Measurements from ENCODE around the gene BANP.
"Not testable (repeated sequence)": the region's sequence is repeated elsewhere in the genome, so short reads cannot be mapped to it uniquely, and the experiment has no call there.

BANP gene

DNA sequence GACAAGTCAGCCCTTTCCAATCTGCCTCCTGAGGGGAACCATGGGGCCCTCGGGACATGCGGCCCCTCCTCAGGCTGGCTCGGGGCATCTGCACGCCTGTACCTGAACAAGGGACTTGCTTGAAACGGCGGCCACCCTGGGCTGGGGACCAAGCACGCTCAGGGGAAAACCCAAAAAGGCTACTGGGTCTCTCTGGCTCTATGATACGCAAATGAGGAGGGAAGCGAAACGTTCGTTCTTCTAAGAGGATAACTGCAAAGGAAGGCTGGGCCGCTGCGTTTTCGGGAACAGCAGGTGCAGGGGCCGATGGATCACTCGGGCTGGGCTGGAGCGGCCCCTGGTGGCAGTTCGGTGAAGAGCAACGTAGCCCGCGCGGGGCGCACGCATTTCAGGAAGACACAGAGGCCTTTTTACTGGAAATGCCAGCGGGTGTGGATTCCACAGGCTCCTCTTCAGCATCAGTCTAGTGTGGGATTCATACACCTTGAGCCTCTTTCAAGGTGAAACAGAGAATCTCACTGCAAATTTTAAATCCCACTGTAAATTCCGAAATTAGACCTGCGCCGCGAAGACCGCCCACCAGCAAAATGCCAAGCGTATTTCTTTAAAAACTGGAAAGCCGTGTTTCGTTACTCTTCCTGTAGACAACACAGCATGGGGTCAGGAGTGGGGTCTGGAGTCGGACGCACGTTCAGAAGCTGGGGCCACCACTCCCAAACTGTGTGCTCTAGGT lies 41.9 kb upstream of the BANP start:
- not testable (repeated sequence) for H3K27ac ChIP-seq (replicated peaks; ENCODE audit: low read length); H3K18ac ChIP-seq (ENCODE audit: low read length); H4K91ac ChIP-seq (ENCODE audit: low read depth, low read length, poor library complexity); H3K9me3 ChIP-seq (replicated peaks in 1 of 2; ENCODE audit: control insufficient read depth in 2 of 2, insufficient read depth in 1 of 2, low read depth in 1 of 2, low read length in 2 of 2); H3K14ac ChIP-seq (ENCODE audit: low read length); H3K36me3 ChIP-seq (replicated peaks in 1 of 2; ENCODE audit: control insufficient read depth in 2 of 2, insufficient read depth in 2 of 2, low read length in 2 of 2); H3K4me1 ChIP-seq (ENCODE audit: control insufficient read depth in 2 of 2, insufficient read depth in 1 of 2, low read depth in 1 of 2, low read length in 2 of 2); H3K4ac ChIP-seq (ENCODE audit: low read length); H3K4me3 ChIP-seq (ENCODE audit: low read length in 2 of 2); H2BK12ac ChIP-seq (ENCODE audit: low read length); H3K27me3 ChIP-seq (ENCODE audit: control insufficient read depth in 3 of 3, insufficient read depth in 3 of 3, low read depth in 1 of 3, low read length in 3 of 3); H2BK120ac ChIP-seq (ENCODE audit: low read depth, low read length); H3K9ac ChIP-seq (ENCODE audit: low read depth, low read length, poor library complexity); H3K4me2 ChIP-seq (ENCODE audit: insufficient read depth, low read length, poor library complexity, severe bottlenecking); H3K23ac ChIP-seq (ENCODE audit: low read depth, low read length, poor library complexity); H4K8ac ChIP-seq (ENCODE audit: low read depth, low read length); H2BK5ac ChIP-seq (ENCODE audit: low read length); H3K79me1 ChIP-seq (ENCODE audit: low read depth, low read length)
- H2AK5ac ChIP-seq (ENCODE audit: low read depth, low read length) = peak overlapping the region; percentile 56
- peak overlapping the region; percentile 80 for H2AFZ ChIP-seq (ENCODE audit: low read length)
- H2BK15ac ChIP-seq (ENCODE audit: low read length) = peak overlapping the region; percentile 37
- no CpG with 5 or more reads among the region's 36 CpGs for WGBS, 2 donors (ENCODE audit: extremely low coverage in 2 of 2, insufficient read length in 2 of 2, insufficient replicate concordance in 1 of 2)
- DNase-seq (ENCODE audit: low spot score) = peak; percentile 52

DNA sequence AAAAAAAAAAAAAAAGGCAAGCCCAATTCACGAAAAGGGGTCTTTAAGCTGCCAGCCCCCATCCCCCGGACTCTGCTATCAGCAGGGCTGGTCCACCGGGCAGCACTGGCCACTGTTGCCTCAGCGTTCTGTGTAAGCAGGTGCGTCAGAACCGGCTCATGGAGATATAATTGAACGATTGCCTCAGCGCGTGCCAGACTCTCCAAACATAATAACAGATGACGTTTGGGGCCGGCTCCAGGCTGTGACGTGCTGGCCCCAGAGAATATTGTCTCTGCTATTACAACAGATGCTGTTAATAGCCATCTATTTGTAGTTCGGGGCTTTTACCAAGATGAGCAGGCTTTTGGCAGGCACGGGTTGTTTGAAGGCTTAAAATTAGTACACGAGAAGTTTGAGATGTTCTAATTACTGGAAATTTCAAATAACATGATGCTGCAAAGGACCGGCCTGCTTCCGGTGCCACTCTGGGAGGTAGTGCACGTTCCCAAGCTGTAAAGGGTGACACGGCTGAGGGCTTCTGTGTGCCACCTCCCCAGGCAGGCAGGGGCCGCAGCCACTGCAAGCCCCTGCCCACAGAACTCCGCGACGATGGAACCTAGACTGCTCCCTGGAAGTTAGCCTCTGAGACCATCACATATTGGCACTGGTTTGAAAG lies 40.0 kb upstream of the BANP start:
- H2BK5ac ChIP-seq (ENCODE audit: low read length); H3K9ac ChIP-seq (ENCODE audit: low read depth, low read length, poor library complexity); H2AFZ ChIP-seq (ENCODE audit: low read length); H4K91ac ChIP-seq (ENCODE audit: low read depth, low read length, poor library complexity); H3K4me3 ChIP-seq (ENCODE audit: low read length in 2 of 2); H3K36me3 ChIP-seq (replicated peaks in 1 of 2; ENCODE audit: control insufficient read depth in 2 of 2, insufficient read depth in 2 of 2, low read length in 2 of 2); H3K9me3 ChIP-seq (replicated peaks in 1 of 2; ENCODE audit: control insufficient read depth in 2 of 2, insufficient read depth in 1 of 2, low read depth in 1 of 2, low read length in 2 of 2); H3K18ac ChIP-seq (ENCODE audit: low read length); H3K14ac ChIP-seq (ENCODE audit: low read length); DNase-seq (ENCODE audit: low spot score); H2AK5ac ChIP-seq (ENCODE audit: low read depth, low read length); H3K4ac ChIP-seq (ENCODE audit: low read length); H2BK12ac ChIP-seq (ENCODE audit: low read length); H3K27me3 ChIP-seq (ENCODE audit: control insufficient read depth in 3 of 3, insufficient read depth in 3 of 3, low read depth in 1 of 3, low read length in 3 of 3); H2BK15ac ChIP-seq (ENCODE audit: low read length); H3K23ac ChIP-seq (ENCODE audit: low read depth, low read length, poor library complexity); H3K4me1 ChIP-seq (ENCODE audit: control insufficient read depth in 2 of 2, insufficient read depth in 1 of 2, low read depth in 1 of 2, low read length in 2 of 2); H4K8ac ChIP-seq (ENCODE audit: low read depth, low read length); H3K4me2 ChIP-seq (ENCODE audit: insufficient read depth, low read length, poor library complexity, severe bottlenecking); H3K79me1 ChIP-seq (ENCODE audit: low read depth, low read length); H3K27ac ChIP-seq (replicated peaks; ENCODE audit: low read length); H2BK120ac ChIP-seq (ENCODE audit: low read depth, low read length): not testable (repeated sequence)
- whole genome bisulfite sequencing, 2 donors (ENCODE audit: extremely low coverage in 2 of 2, insufficient read length in 2 of 2, insufficient replicate concordance in 1 of 2) = no CpG with 5 or more reads among the region's 23 CpGs

DNA sequence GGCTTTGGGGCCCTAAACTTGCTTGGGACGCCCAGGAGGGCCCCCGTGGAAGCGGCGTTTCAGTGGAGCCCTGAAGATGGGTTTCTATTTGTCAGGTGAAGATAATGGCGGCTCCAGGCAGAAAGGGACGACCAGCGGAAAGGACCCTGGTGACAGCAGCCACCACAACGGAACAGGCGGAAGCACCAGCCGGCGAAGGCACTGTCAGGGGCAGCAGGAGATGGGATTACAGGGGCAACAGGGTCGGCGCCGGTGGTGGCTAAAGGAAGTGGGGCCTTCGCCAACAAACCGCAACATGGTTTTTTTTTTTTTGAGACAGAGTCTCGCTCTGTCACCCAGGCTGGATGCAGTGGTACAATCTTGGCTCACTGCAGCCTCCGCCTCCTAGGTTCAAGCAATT lies 38.5 kb upstream of the BANP start:
- not testable (repeated sequence) for H2BK120ac ChIP-seq (ENCODE audit: low read depth, low read length); H3K4me3 ChIP-seq (ENCODE audit: low read length in 2 of 2); H3K9me3 ChIP-seq (replicated peaks in 1 of 2; ENCODE audit: control insufficient read depth in 2 of 2, insufficient read depth in 1 of 2, low read depth in 1 of 2, low read length in 2 of 2); H3K36me3 ChIP-seq (replicated peaks in 1 of 2; ENCODE audit: control insufficient read depth in 2 of 2, insufficient read depth in 2 of 2, low read length in 2 of 2); H3K4ac ChIP-seq (ENCODE audit: low read length); H3K9ac ChIP-seq (ENCODE audit: low read depth, low read length, poor library complexity); H2BK15ac ChIP-seq (ENCODE audit: low read length); H3K79me1 ChIP-seq (ENCODE audit: low read depth, low read length); H3K18ac ChIP-seq (ENCODE audit: low read length); H3K14ac ChIP-seq (ENCODE audit: low read length); H2BK5ac ChIP-seq (ENCODE audit: low read length); H3K23ac ChIP-seq (ENCODE audit: low read depth, low read length, poor library complexity); H3K27ac ChIP-seq (replicated peaks; ENCODE audit: low read length); H4K91ac ChIP-seq (ENCODE audit: low read depth, low read length, poor library complexity); H2AFZ ChIP-seq (ENCODE audit: low read length); H3K27me3 ChIP-seq (ENCODE audit: control insufficient read depth in 3 of 3, insufficient read depth in 3 of 3, low read depth in 1 of 3, low read length in 3 of 3); H3K4me2 ChIP-seq (ENCODE audit: insufficient read depth, low read length, poor library complexity, severe bottlenecking); H2AK5ac ChIP-seq (ENCODE audit: low read depth, low read length); H2BK12ac ChIP-seq (ENCODE audit: low read length); DNase-seq (ENCODE audit: low spot score); H4K8ac ChIP-seq (ENCODE audit: low read depth, low read length); H3K4me1 ChIP-seq (ENCODE audit: control insufficient read depth in 2 of 2, insufficient read depth in 1 of 2, low read depth in 1 of 2, low read length in 2 of 2)
- no CpG with 5 or more reads among the region's 18 CpGs for WGBS, 2 donors (ENCODE audit: extremely low coverage in 2 of 2, insufficient read length in 2 of 2, insufficient replicate concordance in 1 of 2)

DNA sequence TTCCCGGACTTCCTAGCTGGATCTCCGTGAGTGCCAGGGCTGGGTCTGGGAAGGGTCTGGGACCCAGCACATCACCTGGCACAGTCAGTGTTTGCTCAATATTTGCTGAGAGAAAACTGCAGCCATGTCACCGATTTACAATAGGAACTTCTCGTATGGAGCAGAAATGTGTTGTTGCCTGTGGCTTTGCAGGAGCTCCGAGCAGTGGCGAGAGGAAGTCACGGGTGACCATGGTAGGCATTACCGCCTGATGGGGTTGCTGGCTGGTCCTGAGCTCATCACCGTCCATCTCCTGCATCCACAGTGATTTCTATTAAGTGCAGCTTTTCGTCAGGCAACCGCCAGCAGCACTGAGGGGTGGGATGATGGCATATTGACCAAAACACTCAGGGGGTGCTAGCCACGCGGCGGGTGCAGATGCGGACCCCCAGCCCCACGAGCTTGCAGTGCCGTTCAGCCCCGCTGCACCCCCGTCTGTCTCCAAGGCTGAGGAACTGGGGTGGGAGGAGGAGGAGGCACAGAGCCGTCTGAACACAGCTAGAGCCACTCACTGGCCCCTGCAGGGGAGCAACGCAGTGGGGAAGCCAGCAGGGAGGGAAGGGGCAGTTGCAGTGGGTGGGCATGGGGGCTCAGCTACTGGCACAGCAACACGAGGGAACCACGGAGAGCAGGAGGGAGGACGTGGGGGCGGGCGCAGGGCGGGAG lies 37.1 kb upstream of the BANP start:
- not testable (repeated sequence) for H2AFZ ChIP-seq (ENCODE audit: low read length); H3K27ac ChIP-seq (replicated peaks; ENCODE audit: low read length); H2BK5ac ChIP-seq (ENCODE audit: low read length); H3K4ac ChIP-seq (ENCODE audit: low read length); H2BK120ac ChIP-seq (ENCODE audit: low read depth, low read length); H3K4me2 ChIP-seq (ENCODE audit: insufficient read depth, low read length, poor library complexity, severe bottlenecking); H2BK15ac ChIP-seq (ENCODE audit: low read length); H2AK5ac ChIP-seq (ENCODE audit: low read depth, low read length); H3K27me3 ChIP-seq (ENCODE audit: control insufficient read depth in 3 of 3, insufficient read depth in 3 of 3, low read depth in 1 of 3, low read length in 3 of 3); H4K8ac ChIP-seq (ENCODE audit: low read depth, low read length); H2BK12ac ChIP-seq (ENCODE audit: low read length); H3K36me3 ChIP-seq (replicated peaks in 1 of 2; ENCODE audit: control insufficient read depth in 2 of 2, insufficient read depth in 2 of 2, low read length in 2 of 2); H3K4me1 ChIP-seq (ENCODE audit: control insufficient read depth in 2 of 2, insufficient read depth in 1 of 2, low read depth in 1 of 2, low read length in 2 of 2); H3K14ac ChIP-seq (ENCODE audit: low read length); H3K4me3 ChIP-seq (ENCODE audit: low read length in 2 of 2); H3K9me3 ChIP-seq (replicated peaks in 1 of 2; ENCODE audit: control insufficient read depth in 2 of 2, insufficient read depth in 1 of 2, low read depth in 1 of 2, low read length in 2 of 2); DNase-seq (ENCODE audit: low spot score); H3K79me1 ChIP-seq (ENCODE audit: low read depth, low read length)
- peak overlapping the region; percentile 38 for H3K18ac ChIP-seq (ENCODE audit: low read length)
- peak overlapping the region; percentile 65 for H3K23ac ChIP-seq (ENCODE audit: low read depth, low read length, poor library complexity)
- H4K91ac ChIP-seq (ENCODE audit: low read depth, low read length, poor library complexity) = peak overlapping the region; percentile 72
- H3K9ac ChIP-seq (ENCODE audit: low read depth, low read length, poor library complexity) = peak overlapping the region; percentile 50
- WGBS, 2 donors (ENCODE audit: extremely low coverage in 2 of 2, insufficient read length in 2 of 2, insufficient replicate concordance in 1 of 2) = no CpG with 5 or more reads among the region's 27 CpGs

All from neuronal stem cell (in vitro differentiated cells).